ENCODE data around the gene SHB.

Gene SHB

DNA sequence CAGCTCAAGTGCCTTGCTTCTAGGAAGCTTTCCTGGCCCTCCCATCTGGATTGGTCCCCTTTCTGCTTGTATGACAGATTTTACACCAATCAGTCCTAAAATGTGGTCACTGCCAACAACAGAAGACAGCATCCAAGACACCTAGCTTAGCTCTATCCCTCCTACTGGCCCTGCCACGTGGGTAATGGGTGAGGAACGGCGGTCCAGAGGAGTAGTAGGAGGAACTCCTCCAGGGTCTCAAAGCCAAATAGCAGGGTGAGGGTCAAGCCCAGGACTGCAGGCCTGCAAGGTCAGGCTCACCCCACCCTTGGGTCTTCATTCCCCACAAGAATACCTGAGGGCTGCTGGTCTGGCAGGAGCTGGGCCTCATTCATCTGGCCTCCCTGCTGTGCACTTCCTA is 108.4 kb downstream of the SHB start:
- H3K27me3 Mint-ChIP-seq, result no peaks in the 10 kb centered on the region
- peak overlapping the region; percentile 92 to 94 for H3K27ac Mint-ChIP-seq
- peak overlapping the region in 1 of 2 donors; percentile 71 for H3K4me3 Mint-ChIP-seq
- no peaks in the 10 kb centered on the region for H3K9me3 Mint-ChIP-seq
- H3K4me1 Mint-ChIP-seq, result peaks cover 43% of the 10 kb centered on the region
- no peak for ATAC-seq
- DNase-seq, result no peak

DNA sequence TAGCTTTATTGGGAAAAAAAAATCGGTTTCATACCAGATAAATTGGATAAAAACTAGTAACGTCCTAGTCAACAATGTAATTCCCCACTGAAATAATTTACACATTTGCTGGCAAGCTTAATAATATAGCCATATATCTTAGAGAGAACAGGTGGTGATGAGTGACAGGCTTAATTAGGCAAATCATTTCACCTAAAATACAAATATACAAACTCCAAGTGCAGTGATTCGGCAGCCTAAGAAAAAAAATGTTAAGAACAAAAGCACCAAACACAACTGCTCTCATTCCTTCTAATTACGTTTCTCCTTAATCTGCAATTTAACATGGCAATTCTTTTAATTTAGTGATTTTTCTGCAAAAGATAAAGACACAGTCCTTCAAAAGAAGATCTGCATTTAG is 109.1 kb downstream of the SHB start:
- H3K4me1 Mint-ChIP-seq, result peaks cover 36% of the 10 kb centered on the region
- ATAC-seq (no peak), DNase-seq (no peak)
- H3K27me3 Mint-ChIP-seq, result no peaks in the 10 kb centered on the region
- H3K27ac Mint-ChIP-seq, result no peak overlapping the region
- no peaks in the 10 kb centered on the region for H3K9me3 Mint-ChIP-seq
- no peak overlapping the region for H3K4me3 Mint-ChIP-seq

DNA sequence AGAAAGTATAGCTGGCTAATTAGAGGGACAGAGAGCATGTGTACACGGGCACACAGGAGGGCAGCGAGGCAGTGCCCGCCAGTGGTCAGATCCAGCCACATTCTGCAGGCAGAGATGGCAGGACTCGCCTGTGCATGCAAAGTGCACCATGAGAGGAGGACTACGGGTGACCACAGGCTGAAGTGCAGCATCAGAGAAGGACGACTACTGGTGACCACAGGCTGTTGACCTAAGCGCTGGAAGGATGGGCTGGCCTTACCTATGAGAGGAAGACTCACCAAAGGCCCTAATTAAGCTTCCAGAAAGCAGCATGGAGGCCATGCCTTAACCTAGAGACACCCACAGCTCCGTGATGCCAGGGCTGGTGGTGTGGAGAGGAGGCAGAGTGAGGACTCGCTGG is 110.9 kb downstream of the SHB start:
- no peak for DNase-seq
- no peaks in the 10 kb centered on the region for H3K9me3 Mint-ChIP-seq
- no peaks in the 10 kb centered on the region for H3K27me3 Mint-ChIP-seq

DNA sequence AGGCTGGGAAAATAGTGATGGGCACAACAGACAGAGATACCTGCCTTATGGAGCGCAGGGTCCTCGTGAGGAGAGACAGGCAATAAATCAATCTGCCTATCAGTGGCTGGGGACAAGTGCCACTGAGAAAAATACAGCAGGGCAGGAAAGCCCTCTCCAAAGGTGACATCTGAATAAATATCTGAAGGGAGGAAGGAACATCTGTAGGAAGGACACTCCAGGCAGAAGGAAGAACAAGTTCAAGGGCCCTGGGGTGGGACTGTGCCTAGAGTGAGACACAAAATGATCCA is 111.4 kb downstream of the SHB start:
- H3K4me1 Mint-ChIP-seq, result peaks cover 40% of the 10 kb centered on the region
- no peak overlapping the region for H3K4me3 Mint-ChIP-seq
- ATAC-seq, result no peak
- no peak for DNase-seq
- no peaks in the 10 kb centered on the region for H3K27me3 Mint-ChIP-seq
- no peak overlapping the region for H3K27ac Mint-ChIP-seq
- no peaks in the 10 kb centered on the region for H3K9me3 Mint-ChIP-seq

More for the DNA sequence above, 110.9 kb downstream of the SHB start:
- Mint-ChIP-seq H3K4me3 (no peak overlapping the region), H3K4me1 (peaks cover 36% of the 10 kb centered on the region), H3K27ac (no peak overlapping the region)
- no peak for ATAC-seq

DNA sequence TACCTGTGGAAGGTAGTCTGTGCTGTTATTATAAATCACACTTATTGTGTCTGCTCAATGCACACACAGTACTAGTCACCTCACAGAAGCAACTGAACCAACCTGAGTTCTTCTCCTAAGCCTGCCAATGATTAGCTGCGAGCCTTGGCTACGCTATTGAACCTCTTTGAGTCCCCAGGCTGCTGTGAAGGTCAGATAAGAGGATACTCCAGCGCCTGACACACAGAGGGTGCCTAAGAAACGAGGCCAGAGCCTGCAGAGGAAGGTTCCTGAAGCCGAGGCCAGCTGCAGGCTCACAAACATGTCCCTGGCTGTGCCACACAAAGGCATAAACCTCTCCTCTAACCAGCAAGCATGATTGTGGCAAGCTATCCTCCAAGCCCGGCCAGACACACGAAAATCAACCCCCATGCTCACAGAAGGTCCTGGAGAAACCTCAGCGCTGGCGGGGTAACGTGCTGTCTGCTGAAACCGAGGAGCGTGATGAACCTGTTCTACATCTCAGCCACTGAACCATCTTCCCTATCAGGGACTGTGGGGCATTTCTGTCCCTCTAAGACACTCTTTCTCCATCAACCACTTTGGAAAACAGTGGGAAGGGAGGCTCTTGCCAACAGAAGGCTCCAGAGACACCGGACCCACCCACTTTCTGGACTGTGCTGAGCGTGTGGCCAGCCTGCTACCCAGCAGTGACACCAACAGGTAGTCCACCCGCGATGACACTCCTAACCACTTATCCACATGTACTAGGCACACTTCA is 111.9 kb downstream of the SHB start:
- Mint-ChIP-seq H3K4me3 (no peak overlapping the region), H3K27me3 (no peaks in the 10 kb centered on the region), H3K9me3 (no peaks in the 10 kb centered on the region), H3K27ac (no peak overlapping the region), H3K4me1 (peaks cover 40% of the 10 kb centered on the region)
- DNase-seq (no peak), ATAC-seq (no peak)

DNA sequence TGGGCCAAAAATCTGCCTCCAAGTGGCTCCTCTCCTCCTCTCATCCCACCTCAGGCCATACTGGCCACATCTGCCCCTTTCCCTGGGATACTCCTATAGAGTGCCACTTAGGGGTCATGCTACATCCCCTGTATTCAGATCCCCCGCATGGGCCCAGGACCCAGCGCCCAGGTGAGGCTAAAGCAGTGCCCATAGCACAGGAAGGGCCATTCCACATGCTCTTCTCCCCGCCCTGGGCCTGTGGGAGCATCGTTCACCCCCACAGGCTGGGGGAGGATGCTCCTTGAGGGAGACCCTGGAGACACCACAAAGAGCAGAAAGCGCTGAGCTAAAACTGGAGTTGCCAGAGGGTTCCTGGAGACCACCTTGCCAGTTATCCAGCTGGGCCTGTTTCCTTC is 112.6 kb downstream of the SHB start:
- ATAC-seq (no peak), DNase-seq (no peak)
- Mint-ChIP-seq H3K9me3 (no peaks in the 10 kb centered on the region), H3K4me3 (no peak overlapping the region), H3K4me1 (peaks cover 34% of the 10 kb centered on the region), H3K27me3 (no peaks in the 10 kb centered on the region), H3K27ac (no peak overlapping the region)

DNA sequence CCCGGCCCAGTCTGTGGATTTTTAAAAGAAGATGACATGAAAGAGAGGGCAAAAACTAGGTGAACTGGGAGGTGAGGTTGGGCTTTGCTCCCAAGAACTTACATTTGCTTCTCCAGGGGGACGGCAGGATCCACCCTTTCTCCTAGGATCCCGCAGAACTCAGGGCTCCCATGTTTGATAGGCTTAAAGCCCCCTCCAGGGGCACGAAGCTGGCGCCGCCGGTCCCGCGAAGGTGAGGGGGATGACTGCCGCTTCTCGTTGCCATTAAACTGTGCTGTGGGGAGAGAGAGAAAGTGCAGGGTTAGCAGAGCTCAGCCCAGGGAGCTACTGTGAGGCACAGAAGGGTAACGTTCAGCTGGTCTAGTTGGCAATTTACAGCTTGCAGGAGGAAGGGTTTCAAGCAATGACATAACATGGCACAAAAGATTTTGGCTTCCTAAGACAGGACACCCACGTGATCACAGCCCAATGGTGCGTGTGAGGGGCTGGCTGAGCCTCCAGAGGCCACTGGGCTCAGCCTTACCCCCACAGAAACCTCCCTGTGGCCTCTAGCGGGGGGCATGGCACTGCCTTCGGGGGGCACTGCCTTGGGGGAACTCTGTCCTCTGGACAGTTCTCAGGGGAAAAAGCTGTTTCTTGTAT is 113.1 kb downstream of the SHB start:
- Mint-ChIP-seq H3K27ac (peak overlapping the region in 1 of 2 donors; percentile 23), H3K27me3 (no peaks in the 10 kb centered on the region), H3K4me3 (no peak overlapping the region), H3K9me3 (no peaks in the 10 kb centered on the region), H3K4me1 (peaks cover 28% of the 10 kb centered on the region)
- DNase-seq (no peak), ATAC-seq (no peak)

DNA sequence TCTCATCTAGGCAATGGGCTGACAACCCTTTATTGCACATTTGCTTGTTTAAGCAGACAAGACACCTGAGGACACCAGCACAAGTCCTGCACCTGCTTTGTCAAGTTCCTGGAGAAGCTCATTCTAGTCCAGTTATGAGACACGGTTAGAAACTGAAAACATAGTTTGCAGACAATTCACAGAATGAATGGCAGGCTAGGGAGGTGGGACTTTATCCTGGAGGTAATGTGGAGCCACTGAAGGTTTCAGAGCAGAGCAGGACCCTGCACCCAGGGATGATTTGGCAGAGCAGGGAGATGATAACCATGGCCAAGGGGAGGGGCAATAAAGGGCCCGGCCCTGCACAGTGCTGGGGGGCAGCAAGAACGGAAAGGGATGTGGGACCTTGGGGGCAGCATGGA is 114.4 kb downstream of the SHB start:
- peaks cover 24% of the 10 kb centered on the region for H3K4me1 Mint-ChIP-seq
- no peak overlapping the region for H3K4me3 Mint-ChIP-seq
- DNase-seq, result no peak
- no peaks in the 10 kb centered on the region for H3K27me3 Mint-ChIP-seq
- peak overlapping the region in 1 of 2 donors; percentile 10 for H3K27ac Mint-ChIP-seq
- ATAC-seq, result peak; percentile 15
- H3K9me3 Mint-ChIP-seq, result no peaks in the 10 kb centered on the region

DNA sequence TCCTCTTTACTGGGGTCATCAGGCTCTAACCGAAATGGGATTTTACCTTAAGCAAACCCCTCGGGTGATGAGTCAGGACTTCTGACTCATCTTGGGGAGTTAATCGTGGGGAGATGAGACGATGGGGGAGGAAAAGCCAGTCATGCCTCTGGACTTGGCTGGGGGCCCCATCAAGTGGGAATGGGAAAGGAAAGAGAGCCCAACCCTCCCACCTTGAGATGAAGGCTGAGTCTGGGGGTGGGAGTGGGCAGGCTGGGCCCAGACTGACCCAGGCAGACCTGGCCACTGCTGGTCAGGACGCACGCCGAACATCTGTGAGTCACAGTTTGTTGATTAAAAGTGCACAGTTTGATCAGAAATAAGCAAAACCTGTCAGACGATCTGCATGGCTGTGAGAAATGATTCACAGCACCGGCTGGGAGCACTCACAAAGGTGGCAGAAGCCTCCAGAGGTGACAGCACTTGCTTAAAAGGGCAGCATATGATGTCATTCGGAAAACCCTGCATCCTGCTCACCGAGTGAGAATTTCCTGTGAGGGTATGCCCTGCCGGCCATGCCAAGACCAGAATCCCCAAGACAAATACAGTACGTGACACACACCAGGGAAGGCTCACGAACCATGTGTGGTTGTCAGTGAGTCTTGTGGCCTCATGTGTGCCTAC is 115.1 kb downstream of the SHB start:
- H3K4me1 Mint-ChIP-seq, result peaks cover 24% of the 10 kb centered on the region
- H3K27me3 Mint-ChIP-seq, result no peaks in the 10 kb centered on the region
- DNase-seq (peak in 1 of 2 donors; percentile 35), ATAC-seq (peak; percentile 68)
- no peaks in the 10 kb centered on the region for H3K9me3 Mint-ChIP-seq
- peak overlapping the region in 1 of 2 donors; percentile 48 for H3K4me3 Mint-ChIP-seq
- peak overlapping the region; percentile 42 to 64 for H3K27ac Mint-ChIP-seq

DNA sequence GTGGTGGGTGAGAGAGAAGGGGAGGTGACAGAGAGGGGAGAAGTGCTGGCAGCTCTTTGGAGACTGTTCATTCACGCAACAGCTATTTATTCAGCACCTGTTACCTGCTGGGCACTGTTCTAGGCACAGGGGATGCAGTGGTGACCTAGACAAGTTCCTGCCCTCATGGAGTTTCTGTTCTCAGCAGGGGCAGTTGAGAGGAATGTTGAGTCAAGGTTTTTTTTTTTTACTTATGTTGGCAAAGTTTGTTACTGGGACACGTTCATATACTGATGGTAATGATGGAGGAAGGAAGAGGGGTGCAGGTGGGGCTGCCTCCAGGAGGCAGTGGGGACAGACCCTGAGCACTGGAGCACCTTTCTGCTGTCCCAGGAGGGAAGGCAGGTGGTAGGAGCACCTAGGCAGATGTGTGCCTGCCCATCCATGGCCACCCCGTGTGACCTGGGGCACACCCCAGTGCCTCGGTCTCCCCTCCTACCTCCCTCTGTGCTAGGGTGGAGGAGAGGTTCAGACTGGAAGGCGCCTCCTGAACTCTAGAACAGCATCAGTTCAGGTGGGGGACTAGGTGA is 115.7 kb downstream of the SHB start:
- no peaks in the 10 kb centered on the region for H3K27me3 Mint-ChIP-seq
- H3K4me1 Mint-ChIP-seq, result peaks cover 24% of the 10 kb centered on the region
- ATAC-seq (no peak), DNase-seq (no peak)
- no peaks in the 10 kb centered on the region for H3K9me3 Mint-ChIP-seq
- no peak overlapping the region for H3K27ac Mint-ChIP-seq
- H3K4me3 Mint-ChIP-seq, result peak overlapping the region in 1 of 2 donors; percentile 48

DNA sequence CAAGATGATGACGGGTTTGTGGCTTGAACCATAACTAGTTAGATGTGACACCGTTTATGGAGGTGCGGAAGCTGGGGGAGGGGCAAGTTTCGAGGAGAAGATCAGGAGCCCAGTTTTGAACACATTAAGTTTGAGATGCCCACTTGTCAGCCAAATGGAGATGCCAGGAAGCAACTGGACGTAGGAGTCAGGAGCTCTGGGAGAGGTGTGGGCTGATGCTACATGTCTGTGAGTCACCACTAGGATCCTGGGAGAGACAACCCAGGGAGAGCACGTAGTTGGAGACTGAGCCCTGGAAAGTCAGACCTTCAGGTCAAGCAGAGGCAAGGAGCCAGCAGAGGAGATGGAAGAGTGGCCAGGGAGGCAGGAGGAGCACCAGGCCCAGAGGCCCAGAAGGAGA is 116.3 kb downstream of the SHB start:
- Mint-ChIP-seq H3K9me3 (no peaks in the 10 kb centered on the region), H3K27ac (peak overlapping the region in 1 of 2 donors; percentile 9), H3K27me3 (no peaks in the 10 kb centered on the region), H3K4me1 (peaks cover 24% of the 10 kb centered on the region), H3K4me3 (no peak overlapping the region)
- ATAC-seq (no peak), DNase-seq (no peak)

DNA sequence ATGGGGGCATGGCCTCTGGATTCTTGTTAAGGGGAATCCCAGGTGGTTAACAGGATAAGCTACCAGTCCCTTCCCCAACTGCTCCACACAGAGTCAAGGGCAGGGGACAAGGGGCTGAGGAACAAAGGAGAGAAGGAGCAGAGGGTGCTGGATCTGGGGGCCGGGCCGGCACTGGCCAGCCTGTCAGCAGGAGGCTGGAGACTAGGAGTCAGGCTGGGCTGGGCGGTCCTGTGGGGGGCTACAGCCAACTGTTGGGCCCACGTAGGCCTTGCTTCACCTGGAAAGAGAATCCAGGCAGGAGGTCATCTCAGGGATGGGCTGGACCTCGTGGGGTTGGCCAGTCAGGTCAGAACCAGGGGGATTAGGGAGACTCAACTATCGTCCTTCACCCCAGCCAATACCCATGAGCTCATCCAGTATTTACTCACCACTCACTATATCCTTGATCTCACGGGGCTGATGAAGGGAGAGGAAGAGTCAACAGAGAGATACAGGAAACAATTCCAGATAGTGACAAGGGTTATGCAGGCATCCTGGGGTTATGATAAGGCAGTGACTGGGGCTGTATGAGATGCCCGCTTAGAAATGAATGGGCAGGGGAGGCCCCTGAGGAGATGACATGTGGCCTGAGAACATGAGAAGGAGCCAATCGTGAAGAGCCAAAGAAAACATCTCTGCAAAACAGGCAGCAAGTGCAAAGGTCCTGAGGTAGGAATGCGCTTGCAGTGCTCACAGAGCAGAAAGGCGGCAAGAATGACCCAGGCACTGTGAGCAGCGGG is 117.2 kb downstream of the SHB start:
- no peak overlapping the region for H3K4me3 Mint-ChIP-seq
- no peak for ATAC-seq
- H3K9me3 Mint-ChIP-seq, result no peaks in the 10 kb centered on the region
- H3K4me1 Mint-ChIP-seq, result peaks cover 24% of the 10 kb centered on the region
- H3K27me3 Mint-ChIP-seq, result no peaks in the 10 kb centered on the region
- no peak for DNase-seq
- H3K27ac Mint-ChIP-seq, result peak overlapping the region in 1 of 2 donors; percentile 21

DNA sequence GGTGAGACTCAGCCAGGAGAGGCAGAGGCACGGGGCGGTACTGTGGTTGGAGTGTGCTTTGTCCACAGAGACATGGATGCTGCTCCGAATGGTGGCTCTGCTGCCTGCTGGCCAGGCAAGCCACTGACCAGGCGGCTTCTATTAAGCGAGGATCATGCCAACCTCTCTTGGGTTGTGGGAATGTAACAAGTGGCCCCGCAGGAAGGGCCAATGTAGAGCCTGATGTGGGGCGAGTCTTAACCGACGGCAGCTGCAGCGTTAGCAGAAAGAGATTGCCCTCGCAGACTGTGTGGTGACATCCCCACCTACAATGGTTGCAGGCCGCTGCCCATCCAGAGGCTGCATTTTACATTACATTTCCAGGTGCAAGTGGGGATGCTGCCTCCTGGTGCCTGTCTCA is 118.5 kb downstream of the SHB start:
- Mint-ChIP-seq H3K27me3 (no peaks in the 10 kb centered on the region), H3K4me3 (no peak overlapping the region), H3K9me3 (no peaks in the 10 kb centered on the region), H3K27ac (no peak overlapping the region), H3K4me1 (peaks cover 24% of the 10 kb centered on the region)
- no peak for DNase-seq
- no peak for ATAC-seq

DNA sequence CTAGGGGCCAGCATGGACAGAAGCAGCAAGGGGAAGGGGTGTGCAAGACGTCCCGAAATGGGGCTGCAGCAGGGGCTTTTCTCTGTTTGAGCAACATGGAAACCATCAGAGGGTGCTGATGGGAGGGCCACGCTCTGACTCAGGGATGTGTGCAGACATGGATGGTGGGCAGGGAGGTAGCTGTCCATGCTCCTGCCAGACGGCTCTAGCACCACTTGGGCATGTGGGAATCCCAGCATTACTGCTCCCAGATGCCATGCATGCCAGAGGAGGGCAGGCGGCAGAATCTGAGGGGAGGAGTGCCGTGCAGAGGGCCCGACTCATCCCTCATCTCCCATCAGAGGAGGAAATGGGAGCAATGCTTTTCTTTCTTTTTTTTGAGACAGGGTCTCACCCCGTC is 119.5 kb downstream of the SHB start:
- H3K27me3 Mint-ChIP-seq, result no peaks in the 10 kb centered on the region
- no peaks in the 10 kb centered on the region for H3K9me3 Mint-ChIP-seq
- peaks cover 21% of the 10 kb centered on the region for H3K4me1 Mint-ChIP-seq
- ATAC-seq, result no peak
- no peak overlapping the region for H3K4me3 Mint-ChIP-seq
- no peak for DNase-seq
- H3K27ac Mint-ChIP-seq, result peak overlapping the region in 1 of 2 donors; percentile 16

DNA sequence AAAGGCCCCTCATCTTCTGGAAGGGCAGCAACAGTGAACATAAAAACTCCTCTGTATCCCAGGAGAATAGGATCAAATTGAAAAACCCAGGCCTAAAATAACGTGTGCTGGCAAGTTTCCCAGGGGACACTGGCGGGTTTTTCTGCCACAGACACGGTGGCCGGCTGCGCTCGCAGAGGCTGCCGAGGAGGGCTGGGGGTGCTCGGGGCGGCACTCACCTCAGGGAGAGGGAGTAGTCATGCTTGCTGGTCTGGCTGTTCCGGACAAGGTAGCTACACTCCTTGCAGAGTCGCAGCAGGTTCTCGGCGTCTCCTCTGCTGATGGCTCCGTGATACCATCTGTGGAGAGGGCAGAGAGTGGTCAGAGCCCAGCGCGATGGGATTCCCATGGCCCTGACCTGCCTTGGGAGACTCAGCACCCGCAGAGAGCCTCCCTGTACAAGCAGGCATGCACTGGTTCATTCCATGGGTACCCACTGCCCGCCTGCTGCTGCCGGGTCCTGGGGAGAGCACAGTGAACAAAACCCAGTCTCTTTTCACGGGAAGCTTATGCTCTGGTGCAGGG is 120.5 kb downstream of the SHB start:
- Mint-ChIP-seq H3K27me3 (no peaks in the 10 kb centered on the region), H3K9me3 (no peaks in the 10 kb centered on the region), H3K4me1 (peaks cover 10% of the 10 kb centered on the region), H3K4me3 (no peak overlapping the region), H3K27ac (no peak overlapping the region)
- ATAC-seq (no peak), DNase-seq (no peak)
